Thyroid gland (tissue), 4 donors: ENCODE results near the gene ARHGEF37. TPM values are rescaled to one million over a fixed set of nuclear protein-coding genes. Genes with fewer than 3 reads are reported as not detected.

ENCODE experiments used
- DNase-seq, 2 donors: peaks; one replicate each; pipeline ENCODE4 v3.0.0-alpha.2; 2019
- H3K27ac ChIP-seq, 3 donors: fragments of 200-600 bp; sonication (generic); 1 replicate in 2 of 3; 2 replicates in 1 of 3; pipeline ENCODE4 v1.5.1; 2016 to 2019; ENCODE audit warnings: mild to moderate bottlenecking in 1 of 3, moderate library complexity in 1 of 3
- H3K27me3 ChIP-seq: fragments of 200-600 bp; sonication (generic); one replicate; pipeline ENCODE4 v1.5.1; 2019
- H3K36me3 ChIP-seq, 2 donors: fragments of 200-600 bp; sonication (generic); one replicate each; pipeline ENCODE4 v1.5.1; 2016 to 2019
- H3K4me1 ChIP-seq, 2 donors: fragments of 200-600 bp; sonication (generic); one replicate each; pipeline ENCODE4 v1.5.1; 2017 to 2019
- H3K4me3 ChIP-seq, 3 donors: fragments of 200-600 bp; sonication (generic); replicated peaks in 1 of 3; 1 replicate in 2 of 3; 2 replicates in 1 of 3; pipeline ENCODE4 v1.5.1; 2016; ENCODE audit warnings: mild to moderate bottlenecking in 1 of 3
- H3K9me3 ChIP-seq: fragments of 200-600 bp; sonication (generic); one replicate; pipeline ENCODE4 v1.5.1; 2017
- CTCF ChIP-seq, 6 experiments: fragments of 200-600 bp in 3 of 6; fragments of 450-650 bp in 3 of 6; sonication (generic) in 3 of 6; IDR thresholded peaks; one replicate each; pipeline ENCODE4 v1.5.1; 2016 to 2019; ENCODE audit warnings: antibody characterized with exemption in 6 of 6, mild to moderate bottlenecking in 2 of 6, inconsistent platforms in 1 of 6, moderate library complexity in 1 of 6
- POLR2A ChIP-seq, 2 donors: fragments of 450-650 bp; IDR thresholded peaks; one replicate each; pipeline ENCODE4 v1.6.1; 2017; ENCODE audit warnings: antibody characterized with exemption in 2 of 2, mild to moderate bottlenecking in 2 of 2, moderate library complexity in 1 of 2
- WGBS, 2 donors: methylation state at CpG; one replicate each; pipeline ENCODE4 v1.1.5; 2017; 5-methylcytosine and 5-hydroxymethylcytosine counted together
- intact Hi-C: fragments of 100-400 bp; cut with DNase I; formaldehyde crosslinking; loops from one replicate; pipeline ENCODE4 v1.15.1; 2023
- total RNA-seq, 4 donors: library from RNA; depleted of rRNA; stranded (reverse); fragments of >200 nt; gene quantifications; one replicate each; pipeline ENCODE4 v1.2.3, GENCODE V29; 2016

The ARHGEF37 gene
- total RNA-seq, 4 donors from 2014 or later, result 4.4 to 6.2 (median 5.5) TPM

GRCh38 chr5:149622466-149622865 lies 41.2 kb downstream of the ARHGEF37 start:
- Histone ChIP-seq H3K27ac (no peak overlapping the region), H3K27me3 (no peaks in the 10 kb centered on the region), H3K36me3 (peaks cover 4 to 9% of the 10 kb centered on the region in 2 donors), H3K9me3 (no peaks in the 10 kb centered on the region), H3K4me3 (no peak overlapping the region), H3K4me1 (no peaks in the 10 kb centered on the region)
- intact Hi-C loops, result no loop called here
- WGBS, 2 donors, result 86 to 91% methylated on average over 3 of the region's 3 CpGs
- TF ChIP-seq CTCF (IDR thresholded peaks at IDR 0.05) (no peak), POLR2A (IDR thresholded peaks at IDR 0.05) (no peak)
- no peak for DNase-seq

GRCh38 chr5:149623473-149623872 lies 42.2 kb downstream of the ARHGEF37 start:
- intact Hi-C loops, result no loop called here
- no peaks in the 10 kb centered on the region for H3K27me3 ChIP-seq
- H3K27ac ChIP-seq, result no peak overlapping the region
- no peak overlapping the region for H3K4me3 ChIP-seq
- TF ChIP-seq POLR2A (IDR thresholded peaks at IDR 0.05), result no peak
- TF ChIP-seq CTCF (IDR thresholded peaks at IDR 0.05), result no peak
- H3K4me1 ChIP-seq, result no peaks in the 10 kb centered on the region
- 78 to 86% methylated on average over 3 of the region's 3 CpGs for WGBS, 2 donors
- DNase-seq, result no peak
- H3K9me3 ChIP-seq, result no peaks in the 10 kb centered on the region
- peaks cover under 1 to 9% of the 10 kb centered on the region in 2 donors for H3K36me3 ChIP-seq

GRCh38 chr5:149627070-149627469 lies 45.8 kb downstream of the ARHGEF37 start:
- no peak for DNase-seq
- intact Hi-C loops, result no loop called here
- TF ChIP-seq POLR2A (IDR thresholded peaks at IDR 0.05) (no peak), CTCF (IDR thresholded peaks at IDR 0.05) (no peak)
- no peaks in the 10 kb centered on the region for H3K27me3 ChIP-seq
- H3K36me3 ChIP-seq, result peaks cover 0 to under 1% of the 10 kb centered on the region in 2 donors
- H3K4me1 ChIP-seq, result peaks cover 0 to 2% of the 10 kb centered on the region in 2 donors
- H3K4me3 ChIP-seq, result no peak overlapping the region
- H3K27ac ChIP-seq, result no peak overlapping the region
- 96 to 100% methylated on average over 5 to 11 of the region's 12 CpGs for WGBS, 2 donors
- no peaks in the 10 kb centered on the region for H3K9me3 ChIP-seq

DNA sequence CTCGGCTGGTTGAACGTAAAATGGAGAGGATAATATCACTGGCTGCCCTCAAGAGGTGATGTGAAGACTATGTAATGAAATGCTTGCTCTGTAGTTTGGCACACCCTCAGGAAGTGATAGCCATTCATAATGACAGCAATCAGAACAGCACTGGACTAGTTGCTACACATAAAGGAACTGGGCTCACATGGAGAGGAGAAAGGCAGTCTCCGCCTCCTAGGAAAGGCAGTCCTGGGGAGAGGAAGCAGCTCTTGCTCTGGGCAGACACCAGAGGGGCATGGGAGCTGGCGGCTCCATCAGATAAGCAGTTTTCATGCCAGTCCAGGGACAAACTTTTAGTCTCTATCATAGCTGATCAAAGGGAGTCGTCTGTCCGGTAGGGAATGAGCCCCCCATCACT lies 46.9 kb downstream of the ARHGEF37 start:
- Histone ChIP-seq H3K4me1 (peaks cover 0 to 10% of the 10 kb centered on the region in 2 donors), H3K27me3 (no peaks in the 10 kb centered on the region), H3K36me3 (no peaks in the 10 kb centered on the region), H3K27ac (no peak overlapping the region), H3K9me3 (no peaks in the 10 kb centered on the region), H3K4me3 (no peak overlapping the region)
- no peak for DNase-seq
- no peak for TF ChIP-seq POLR2A (IDR thresholded peaks at IDR 0.05)
- TF ChIP-seq CTCF (IDR thresholded peaks at IDR 0.05), result no peak
- 80 to 86% methylated on average over 6 of the region's 6 CpGs for WGBS, 2 donors
- intact Hi-C loops, result no loop called here

- Histone ChIP-seq H3K9me3 (no peaks in the 10 kb centered on the region), H3K4me1 (peaks cover 0 to 10% of the 10 kb centered on the region in 2 donors), H3K27ac (no peak overlapping the region), H3K36me3 (no peaks in the 10 kb centered on the region), H3K4me3 (no peak overlapping the region), H3K27me3 (no peaks in the 10 kb centered on the region)
- intact Hi-C loops, result no loop called here
- no peak for DNase-seq
- TF ChIP-seq CTCF (IDR thresholded peaks at IDR 0.05) (no peak), POLR2A (IDR thresholded peaks at IDR 0.05) (no peak)
- WGBS, 2 donors, result 88 to 89% methylated on average over 4 to 5 of the region's 5 CpGs
Observed at GRCh38 chr5:149628846-149629388, 47.6 kb downstream of the ARHGEF37 start.
